ENCODE measurements around the gene CRPPA. TPM values are rescaled to one million over a fixed set of nuclear protein-coding genes. Genes with fewer than 3 reads are reported as not detected.

Gene CRPPA
- total RNA-seq, 1 experiment from 2014 or later: 1.6 TPM

- no peak for TF ChIP-seq SRF (IDR thresholded peaks at IDR 0.05; ENCODE audit: low read depth)
- no peak for TF ChIP-seq ELF1 (IDR thresholded peaks at IDR 0.05; ENCODE audit: borderline replicate concordance, low read depth)
- no peak for TF ChIP-seq CTCF (IDR thresholded peaks at IDR 0.05 in 2 of 3, conservative IDR thresholded peaks at IDR 0.05 in 1 of 3; ENCODE audit: borderline replicate concordance in 1 of 3, insufficient read depth in 1 of 3, low read depth in 2 of 3, low read length in 2 of 3)
- TF ChIP-seq ZFX (IDR thresholded peaks at IDR 0.05): no peak
- TF ChIP-seq SIN3A (IDR thresholded peaks at IDR 0.05; ENCODE audit: low read depth): no peak
- TF ChIP-seq EZH2 (IDR thresholded peaks at IDR 0.05): no peak
- no peak for TF ChIP-seq POLR2A (IDR thresholded peaks at IDR 0.05; ENCODE audit: borderline replicate concordance, extremely low read depth, insufficient read depth, insufficient read length)
- no peak for TF ChIP-seq EGR1 (IDR thresholded peaks at IDR 0.05; ENCODE audit: low read depth)
- TF ChIP-seq EZH2phosphoT487 (IDR thresholded peaks at IDR 0.05; ENCODE audit: borderline replicate concordance): no peak
- TF ChIP-seq ZBTB33 (IDR thresholded peaks at IDR 0.05; ENCODE audit: extremely low read depth, insufficient replicate concordance, low read length): no peak
- no peak for TF ChIP-seq POLR2AphosphoS5 (IDR thresholded peaks at IDR 0.05; ENCODE audit: low read depth, low read length)
- no peak for TF ChIP-seq CBX3 (IDR thresholded peaks at IDR 0.05; ENCODE audit: low read depth)
- no peak for TF ChIP-seq FOSL1 (IDR thresholded peaks at IDR 0.05; ENCODE audit: low read depth)
- no peak for TF ChIP-seq RAD21 (IDR thresholded peaks at IDR 0.05; ENCODE audit: low read depth)
- no peak for TF ChIP-seq REST (IDR thresholded peaks at IDR 0.05; ENCODE audit: low read depth)
- no peak for TF ChIP-seq ZNF274 (IDR thresholded peaks at IDR 0.05; ENCODE audit: low read depth, low read length)
- TF ChIP-seq SP1 (IDR thresholded peaks at IDR 0.05; ENCODE audit: low read depth): no peak
- TF ChIP-seq YY1 (IDR thresholded peaks at IDR 0.05; ENCODE audit: extremely low read depth, insufficient replicate concordance, low read depth, low read length): no peak
- TF ChIP-seq JUND (IDR thresholded peaks at IDR 0.05): no peak
- Histone ChIP-seq H3K9me3 (ENCODE audit: control insufficient read depth in 1 of 2, insufficient read depth in 1 of 2, low read depth in 1 of 2, low read length in 2 of 2) (no peaks in the 10 kb centered on the region), H3K79me2 (ENCODE audit: insufficient read depth, low read length) (no peaks in the 10 kb centered on the region), H3K27ac (ENCODE audit: low read depth, low read length) (no peak overlapping the region), H4K20me1 (ENCODE audit: insufficient read depth) (no peaks in the 10 kb centered on the region), H3K4me3 (replicated peaks in 1 of 2; ENCODE audit: low read depth in 1 of 2, low read length in 2 of 2) (no peak overlapping the region), H3K9ac (ENCODE audit: low read length) (no peak overlapping the region), H3K27me3 (ENCODE audit: insufficient read depth, low read length) (no peaks in the 10 kb centered on the region), H2AFZ (ENCODE audit: low read depth, low read length, poor library complexity, severe bottlenecking) (no peak overlapping the region), H3K4me1 (ENCODE audit: control insufficient read depth in 1 of 2, insufficient read depth in 2 of 2, low read length in 2 of 2) (no peaks in the 10 kb centered on the region), H3K9me2 (ENCODE audit: insufficient read depth) (no peaks in the 10 kb centered on the region), H3K36me3 (ENCODE audit: control insufficient read depth in 1 of 2, insufficient read depth in 2 of 2, low read length in 2 of 2) (no peaks in the 10 kb centered on the region), H3K4me2 (ENCODE audit: low read length) (no peak overlapping the region)
- no TSS peak for BruUV-seq (replicated peaks)
- intact Hi-C loops (cut with micrococcal nuclease): no loop called here
- ChIA-PET RAD21 (ENCODE audit: low non-redundant PET in 1 of 2, low total read pairs in 2 of 2, uncharacterized antibody in 2 of 2, unreplicated experiment in 2 of 2) (interaction anchor here in 1 of 2 experiments (0.9 kb wide), 1 partner anchor 21 kb away, joined by 3 read pairs; no protein-coding TSS in a partner anchor), CTCF (no interaction called here), POLR2A (interaction anchor here (1.2 kb wide), 1 partner anchor 10 kb away, joined by 3 read pairs; no protein-coding TSS in a partner anchor)
- DNase-seq (ENCODE audit: low read depth, low spot score): no peak
- ATAC-seq: no peak
Measured at GRCh38 chr7:16460789-16461493, 39.6 kb upstream of the CRPPA start.

Measured in HCT116 (cell line).